Measurements from ENCODE around the gene RBM19. TPM values are rescaled to one million over a fixed set of nuclear protein-coding genes. Genes with fewer than 3 reads are reported as not detected.

Gene RBM19
- total and polyA plus RNA-seq, 2 of the 4 experiments (the other 2 are of a cell fraction): 18.7 to 19.2 TPM

- Histone ChIP-seq H3K79me1 (ENCODE audit: low read depth in 1 of 2, low read length in 2 of 2) (no peaks in the 10 kb centered on the region), H3K56ac (ENCODE audit: extremely low read depth, insufficient read depth, low read length) (peak overlapping the region; percentile 24; the same call in 1 of the 2 replicates), H3K4me3 (ENCODE audit: insufficient read depth, low read depth, low read length) (no peak overlapping the region), H3K9me3 (ENCODE audit: control insufficient read depth, insufficient read depth, low read length) (no peaks in the 10 kb centered on the region), H3K18ac (ENCODE audit: low read depth, low read length) (peak overlapping the region; percentile 39), H2BK5ac (ENCODE audit: low read depth, low read length, poor library complexity, severe bottlenecking) (peak overlapping the region; percentile 80), H4K5ac (ENCODE audit: low read depth, low read length) (peak overlapping the region; percentile 65), H3K4me2 (ENCODE audit: low read depth, low read length) (no peak overlapping the region), H2BK120ac (ENCODE audit: low read depth, low read length) (peak overlapping the region; percentile 73), H3K14ac (replicated peaks; ENCODE audit: low read depth, low read length) (0 out of 2 replicates have a peak overlapping the region, but pooled peaks have one; percentile 27), H3K4me1 (ENCODE audit: control insufficient read depth, insufficient read depth, low read length) (peaks cover 19% of the 10 kb centered on the region), H3K36me3 (ENCODE audit: control insufficient read depth, insufficient read depth, low read length) (no peaks in the 10 kb centered on the region), H4K91ac (ENCODE audit: insufficient read depth, low read depth, low read length) (peak overlapping the region; percentile 68; the same call in 1 of the 2 replicates), H3K4ac (ENCODE audit: low read depth, low read length) (peak overlapping the region; percentile 75), H4K8ac (ENCODE audit: low read depth in 2 of 2, low read length in 2 of 2) (peak overlapping the region; percentile 49 to 84; a peak in 2 of 4 replicates), H3K9me1 (ENCODE audit: insufficient read depth, low read length) (peaks cover 15% of the 10 kb centered on the region), H2AFZ (replicated peaks; ENCODE audit: low read length, poor library complexity) (no peak overlapping the region), H4K20me1 (ENCODE audit: insufficient read depth, low read length) (0 out of 2 replicates have a peak, but pooled peaks cover 4% of the 10 kb centered on the region), H3K27ac (ENCODE audit: insufficient read depth, low read length) (peak overlapping the region; percentile 74; the same call in 1 of the 2 replicates), H3K27me3 (ENCODE audit: control insufficient read depth, insufficient read depth, low read length) (no peaks in the 10 kb centered on the region), H2AK5ac (ENCODE audit: low read depth, low read length) (peak overlapping the region; percentile 37; the same call in 1 of the 2 replicates), H3K9ac (ENCODE audit: low read depth, low read length) (no peak overlapping the region), H2BK15ac (ENCODE audit: low read depth, low read length) (no peak overlapping the region; the same call in 2 of the 3 replicates), H2AK9ac (replicated peaks; ENCODE audit: low read depth, low read length, poor library complexity) (no peak overlapping the region), H2BK20ac (ENCODE audit: low read depth, low read length) (peak overlapping the region; percentile 57), H3K23ac (ENCODE audit: low read depth, low read length) (no peak overlapping the region)
- ATAC-seq (ENCODE audit: low read depth) (no peak), DNase-seq (no peak)
- ChIA-PET POLR2A (ENCODE audit: unreplicated experiment) (no interaction called here), CTCF (interaction anchor here (1.0 kb wide), 1 partner anchor 37 kb away, joined by 3 read pairs; no protein-coding TSS in a partner anchor)
- 96% methylated on average over 4 of the region's 11 CpGs; no CpG with 5 or more reads in 1 of the 2 experiments for WGBS, 2 experiments (ENCODE audit: extremely low coverage in 2 of 2, insufficient read length in 1 of 2)
- BruUV-seq (replicated peaks): no TSS peak
- intact Hi-C loops (cut with micrococcal nuclease) (no loop called here), in situ Hi-C loops (cut with MboI; ENCODE audit: low sequenced_read_pairs) (no loop called here), dilution Hi-C loops (cut with HindIII; ENCODE audit: low sequenced_read_pairs, unreplicated experiment) (no loop called here)
- TF ChIP-seq ELK1 (IDR thresholded peaks at IDR 0.05; ENCODE audit: borderline replicate concordance, low read depth, low read length) (no peak), CTCF (conservative IDR thresholded peaks at IDR 0.05; ENCODE audit: low read depth, low read length) (no peak), RFX5 (IDR thresholded peaks at IDR 0.05; ENCODE audit: low read depth, low read length) (no peak), CEBPB (IDR thresholded peaks at IDR 0.05; ENCODE audit: low read depth, low read length) (no peak), POLR2A (IDR thresholded peaks at IDR 0.05; ENCODE audit: low read depth, low read length) (no peak; the same call in 1 of the 2 replicates), RCOR1 (IDR thresholded peaks at IDR 0.05; ENCODE audit: insufficient replicate concordance, low read length) (no peak), FOS (IDR thresholded peaks at IDR 0.05; ENCODE audit: low read depth, low read length) (no peak), RAD21 (IDR thresholded peaks at IDR 0.05; ENCODE audit: low read length) (no peak), MXI1 (IDR thresholded peaks at IDR 0.05; ENCODE audit: borderline replicate concordance, low read depth, low read length) (no peak), MAFK (IDR thresholded peaks at IDR 0.05; ENCODE audit: low read depth, low read length) (no peak), CHD1 (IDR thresholded peaks at IDR 0.05; ENCODE audit: low read depth, low read length) (no peak), BHLHE40 (IDR thresholded peaks at IDR 0.05; ENCODE audit: low read depth, low read length) (no peak), USF2 (IDR thresholded peaks at IDR 0.05; ENCODE audit: low read depth, low read length) (no peak)
These were observed 91.8 kb downstream of the RBM19 start for GRCh38 chr12:113874326-113874725.
